HG02970 (cell line): ENCODE results near the gene PEX12.
"Not testable (repeated sequence)": the region's sequence is repeated elsewhere in the genome, so short reads cannot be mapped to it uniquely, and the experiment has no call there.

ENCODE experiments used
- ATAC-seq: cut with Tn5 transposase; IDR thresholded peaks from one replicate; pipeline ENCODE4 v1.9.1; 2021; ENCODE audit warnings: mild to moderate bottlenecking, moderate library complexity, moderate number of reproducible peaks; ENCODE audit not compliant: unreplicated experiment, low FRiP score

PEX12 gene

DNA sequence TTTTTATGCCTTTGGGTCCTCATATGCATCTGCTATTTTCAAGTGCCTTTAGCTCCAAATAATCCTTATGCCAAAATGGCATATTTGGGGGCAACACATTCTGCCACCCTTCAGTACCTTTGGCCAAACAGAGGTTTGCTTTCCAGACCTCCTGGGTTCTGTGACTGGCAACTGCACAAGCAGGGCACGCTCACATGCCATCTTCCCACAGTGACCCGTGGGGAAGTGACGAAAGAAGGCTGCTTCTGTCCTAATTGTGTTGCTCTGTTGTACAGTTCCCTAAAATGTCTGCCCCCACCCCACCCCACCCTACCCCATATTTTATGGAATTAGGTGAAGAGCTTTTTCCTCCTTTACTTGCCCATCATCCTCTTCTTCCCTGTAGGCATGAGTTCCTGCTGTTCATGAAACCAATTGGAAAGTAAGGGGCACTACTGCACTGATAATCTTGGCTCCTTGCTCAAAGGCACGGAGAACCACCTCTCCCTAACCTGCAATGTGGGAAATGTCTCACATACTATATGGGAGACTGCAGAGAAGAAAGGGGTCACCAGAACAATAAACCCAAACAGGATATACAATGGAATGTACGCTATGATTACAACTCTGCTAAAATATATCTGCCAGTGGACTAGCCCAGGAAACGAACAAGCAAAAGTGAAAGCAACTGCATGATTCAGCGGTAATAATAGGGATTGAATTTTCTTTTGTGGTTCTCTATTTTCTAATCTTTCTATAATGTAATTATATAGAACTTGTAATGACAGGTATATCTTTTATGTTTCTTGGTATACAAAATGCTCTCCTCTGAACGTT, 37.6 kb downstream of the PEX12 start:
- no peak for ATAC-seq

DNA sequence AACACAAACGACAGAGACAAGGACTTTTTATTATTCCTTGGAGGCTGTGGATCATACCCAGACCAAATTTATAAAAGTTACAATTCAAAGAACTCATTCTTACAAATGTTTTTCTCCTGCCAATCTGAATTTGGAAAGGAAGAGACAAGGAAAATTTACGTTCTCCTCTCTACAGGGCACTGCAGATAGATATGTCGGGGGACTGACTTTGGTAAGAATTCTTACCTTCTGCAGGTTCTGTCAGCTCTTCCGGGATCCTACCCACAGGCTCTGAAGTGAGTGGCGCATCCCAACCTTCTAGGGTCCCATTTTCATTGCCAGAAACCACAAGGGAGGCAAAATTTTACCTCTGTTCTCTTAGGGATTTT, 38.7 kb downstream of the PEX12 start:
- no peak for ATAC-seq

GRCh38 chr17:35537601-35538141, 40.7 kb downstream of the PEX12 start, which contains the start of gene SLFN12L:
TSS of gene SLFN12L (minus strand) at chr17:35537678. CDS start at chr17:35522364, 15,314 bp downstream.
- ATAC-seq: no peak

- no peak for ATAC-seq
These were observed 41.7 kb downstream of the PEX12 start for GRCh38 chr17:35536664-35537171.

GRCh38 chr17:35535406-35535805, 43.0 kb downstream of the PEX12 start:
- not testable (repeated sequence) for ATAC-seq

DNA sequence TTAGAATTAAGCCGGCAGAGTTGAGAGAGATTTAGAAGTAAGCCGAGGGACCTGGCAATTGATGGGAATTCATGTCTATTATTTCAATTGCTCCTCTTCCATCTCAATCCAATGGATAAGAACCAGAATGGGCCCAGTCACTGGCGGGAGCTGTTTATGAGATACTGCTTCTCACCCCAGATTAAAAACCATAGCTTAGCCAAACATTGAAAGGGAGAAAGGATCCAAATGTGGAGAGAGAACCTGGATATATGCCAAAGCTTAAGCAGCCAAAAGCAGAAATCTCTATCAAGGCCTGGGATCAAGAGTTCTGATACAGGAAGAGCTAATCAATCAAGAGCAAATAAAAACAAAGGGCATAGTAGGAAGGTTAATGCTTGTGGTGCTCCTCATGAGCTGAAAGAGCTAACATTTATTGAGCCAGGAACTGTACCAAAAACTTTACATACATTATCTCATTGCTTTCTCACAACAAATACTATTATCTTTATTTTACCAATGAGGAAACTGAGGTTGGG, 43.7 kb downstream of the PEX12 start:
- ATAC-seq: no peak

DNA sequence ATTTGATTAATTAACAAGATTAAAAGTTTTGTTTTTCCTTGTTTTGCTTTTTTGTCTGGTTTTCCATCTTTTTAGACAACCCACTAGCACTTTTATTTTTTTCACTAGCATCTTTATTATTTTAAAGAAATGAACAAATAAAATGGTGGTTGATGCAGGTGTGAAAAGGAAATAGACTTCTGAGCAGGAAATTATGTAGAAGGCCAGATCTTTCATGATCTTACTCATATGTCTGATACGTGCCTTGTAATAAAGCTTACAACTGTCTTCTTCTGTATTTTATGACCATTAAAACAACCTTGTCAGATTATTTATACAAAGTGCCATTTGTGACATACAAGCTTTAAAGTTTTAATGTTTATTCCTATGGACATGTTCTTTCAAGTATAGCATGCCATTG, 47.2 kb downstream of the PEX12 start:
- ATAC-seq: no peak

GRCh38 chr17:35529866-35530265, 48.5 kb downstream of the PEX12 start:
- ATAC-seq: no peak

DNA sequence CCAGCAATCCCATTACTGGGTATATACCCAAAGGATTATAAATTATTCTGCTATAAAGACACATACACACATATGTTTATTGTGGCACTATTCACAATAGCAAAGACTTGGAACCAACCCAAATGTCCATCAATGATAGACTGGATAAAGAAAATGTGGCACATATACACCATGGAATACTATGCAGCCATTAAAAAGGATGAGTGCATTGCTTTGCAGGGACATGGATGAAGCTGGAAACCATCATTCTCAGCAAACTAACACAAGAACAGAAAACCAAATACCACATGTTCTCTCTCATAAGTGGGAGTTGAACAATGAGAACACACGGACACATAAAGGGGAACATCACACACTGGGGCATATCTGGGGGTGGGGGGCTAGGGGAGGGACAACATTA, 49.0 kb downstream of the PEX12 start:
- ATAC-seq: not testable (repeated sequence)
